ENCODE measurements around the gene MYADM.
"Not testable (repeated sequence)": the region's sequence is repeated elsewhere in the genome, so short reads cannot be mapped to it uniquely, and the experiment has no call there.

- TF ChIP-seq CTCF, POLR2A (IDR thresholded peaks at IDR 0.05): not testable (repeated sequence)
Observed at GRCh38 chr19:53832861-53833260, 34.8 kb upstream of the MYADM start.

All from lower leg skin (tissue), 3 donors.